BJ (cell line): ENCODE results near the gene SLC13A1. TPM values are rescaled to one million over a fixed set of nuclear protein-coding genes. Genes with fewer than 3 reads are reported as not detected.

Source experiments
- CTCF ChIA-PET: fragments of 350-600 bp; formaldehyde crosslinking; extraction: SDS; loops from one replicate; lab custom pipeline; 2021; ENCODE audit warnings: antibody characterized with exemption, inconsistent platforms; lab: Yijun Ruan, JAX
- POLR2A ChIA-PET: fragments of 300-600 bp; sonication (Branson Sonifier 250); formaldehyde crosslinking; extraction: SDS; loops from one replicate; lab custom pipeline; 2021; ENCODE audit warnings: antibody characterized with exemption; lab: Charles Lee
- DNase-seq: peaks from one replicate; pipeline ENCODE4 v3.0.0-alpha.2; 2011; ENCODE audit warnings: low read depth
- H3K27me3 ChIP-seq: 2 replicates; pipeline ENCODE4 v1.6.0; 2011; ENCODE audit warnings: low read length; ENCODE audit not compliant: control insufficient read depth, insufficient read depth
- H3K36me3 ChIP-seq: 2 replicates; pipeline ENCODE4 v1.5.1; 2011; ENCODE audit warnings: low read length; ENCODE audit not compliant: control insufficient read depth, insufficient read depth
- H3K4me3 ChIP-seq: 2 replicates; pipeline ENCODE4 v1.5.1; 2011; ENCODE audit warnings: low read depth, mild to moderate bottlenecking, control low read depth, low read length
- polyA plus RNA-seq: library from polyadenylated mRNA; depleted of rRNA; stranded (reverse); fragments of >200 nt; gene quantifications from 2 replicates; pipeline ENCODE4 v1.2.3, GENCODE V29; 2011
- TF ChIP-seq, protein P1 (sequence below): IDR thresholded peaks from 2 replicates; pipeline ENCODE4 v1.5.1; 2011; ENCODE audit warnings: low read depth, mild to moderate bottlenecking, control low read depth, inconsistent platforms, low read length, moderate library complexity; ENCODE audit not compliant: insufficient read depth

Gene SLC13A1
- polyA plus RNA-seq, 1 experiment = not detected

- ChIA-PET CTCF (no interaction called here), POLR2A (no interaction called here)
- H3K36me3 ChIP-seq = no peaks in the 10 kb centered on the region
- DNase-seq = no peak
- no peaks in the 10 kb centered on the region for H3K27me3 ChIP-seq
- no peak overlapping the region for H3K4me3 ChIP-seq
- TF ChIP-seq, protein P1, sequence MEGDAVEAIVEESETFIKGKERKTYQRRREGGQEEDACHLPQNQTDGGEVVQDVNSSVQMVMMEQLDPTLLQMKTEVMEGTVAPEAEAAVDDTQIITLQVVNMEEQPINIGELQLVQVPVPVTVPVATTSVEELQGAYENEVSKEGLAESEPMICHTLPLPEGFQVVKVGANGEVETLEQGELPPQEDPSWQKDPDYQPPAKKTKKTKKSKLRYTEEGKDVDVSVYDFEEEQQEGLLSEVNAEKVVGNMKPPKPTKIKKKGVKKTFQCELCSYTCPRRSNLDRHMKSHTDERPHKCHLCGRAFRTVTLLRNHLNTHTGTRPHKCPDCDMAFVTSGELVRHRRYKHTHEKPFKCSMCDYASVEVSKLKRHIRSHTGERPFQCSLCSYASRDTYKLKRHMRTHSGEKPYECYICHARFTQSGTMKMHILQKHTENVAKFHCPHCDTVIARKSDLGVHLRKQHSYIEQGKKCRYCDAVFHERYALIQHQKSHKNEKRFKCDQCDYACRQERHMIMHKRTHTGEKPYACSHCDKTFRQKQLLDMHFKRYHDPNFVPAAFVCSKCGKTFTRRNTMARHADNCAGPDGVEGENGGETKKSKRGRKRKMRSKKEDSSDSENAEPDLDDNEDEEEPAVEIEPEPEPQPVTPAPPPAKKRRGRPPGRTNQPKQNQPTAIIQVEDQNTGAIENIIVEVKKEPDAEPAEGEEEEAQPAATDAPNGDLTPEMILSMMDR = no peak
Measured at GRCh38 chr7:123185756-123186155, 14.0 kb downstream of the SLC13A1 start.

DNA sequence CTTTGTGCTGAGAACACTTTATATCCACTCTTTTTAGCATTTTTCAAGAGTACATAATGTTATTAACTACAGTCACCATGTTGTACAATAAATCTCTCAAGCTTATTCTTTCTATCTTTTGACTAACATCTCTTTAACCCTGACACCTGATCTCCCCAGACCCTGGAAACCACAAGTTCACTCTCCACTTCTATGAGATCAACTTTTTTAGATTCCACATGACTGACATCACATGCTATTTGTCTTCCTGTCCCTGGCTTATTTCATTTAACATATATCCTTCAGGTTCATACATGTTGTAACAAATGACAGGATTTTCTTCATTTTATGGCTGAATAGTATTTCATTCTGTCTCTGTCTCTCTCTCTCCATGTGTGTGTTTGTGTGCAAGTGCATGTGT lies 15.5 kb downstream of the SLC13A1 start:
- TF ChIP-seq, protein P1 = no peak
- ChIA-PET CTCF (no interaction called here), POLR2A (no interaction called here)
- no peaks in the 10 kb centered on the region for H3K36me3 ChIP-seq
- no peak for DNase-seq
- no peak overlapping the region for H3K4me3 ChIP-seq
- H3K27me3 ChIP-seq = no peaks in the 10 kb centered on the region

GRCh38 chr7:123183431-123183830 lies 16.3 kb downstream of the SLC13A1 start:
- Histone ChIP-seq H3K36me3 (no peaks in the 10 kb centered on the region), H3K27me3 (no peaks in the 10 kb centered on the region), H3K4me3 (no peak overlapping the region)
- TF ChIP-seq, protein P1 = no peak
- DNase-seq = no peak
- ChIA-PET CTCF (no interaction called here), POLR2A (no interaction called here)

- no peaks in the 10 kb centered on the region for H3K36me3 ChIP-seq
- TF ChIP-seq, protein P1 = no peak
- DNase-seq = no peak
- no peaks in the 10 kb centered on the region for H3K27me3 ChIP-seq
- no peak overlapping the region for H3K4me3 ChIP-seq
- CTCF ChIA-PET = no interaction called here
- POLR2A ChIA-PET = no interaction called here
Measured at GRCh38 chr7:123177442-123177841, 22.3 kb downstream of the SLC13A1 start.

DNA sequence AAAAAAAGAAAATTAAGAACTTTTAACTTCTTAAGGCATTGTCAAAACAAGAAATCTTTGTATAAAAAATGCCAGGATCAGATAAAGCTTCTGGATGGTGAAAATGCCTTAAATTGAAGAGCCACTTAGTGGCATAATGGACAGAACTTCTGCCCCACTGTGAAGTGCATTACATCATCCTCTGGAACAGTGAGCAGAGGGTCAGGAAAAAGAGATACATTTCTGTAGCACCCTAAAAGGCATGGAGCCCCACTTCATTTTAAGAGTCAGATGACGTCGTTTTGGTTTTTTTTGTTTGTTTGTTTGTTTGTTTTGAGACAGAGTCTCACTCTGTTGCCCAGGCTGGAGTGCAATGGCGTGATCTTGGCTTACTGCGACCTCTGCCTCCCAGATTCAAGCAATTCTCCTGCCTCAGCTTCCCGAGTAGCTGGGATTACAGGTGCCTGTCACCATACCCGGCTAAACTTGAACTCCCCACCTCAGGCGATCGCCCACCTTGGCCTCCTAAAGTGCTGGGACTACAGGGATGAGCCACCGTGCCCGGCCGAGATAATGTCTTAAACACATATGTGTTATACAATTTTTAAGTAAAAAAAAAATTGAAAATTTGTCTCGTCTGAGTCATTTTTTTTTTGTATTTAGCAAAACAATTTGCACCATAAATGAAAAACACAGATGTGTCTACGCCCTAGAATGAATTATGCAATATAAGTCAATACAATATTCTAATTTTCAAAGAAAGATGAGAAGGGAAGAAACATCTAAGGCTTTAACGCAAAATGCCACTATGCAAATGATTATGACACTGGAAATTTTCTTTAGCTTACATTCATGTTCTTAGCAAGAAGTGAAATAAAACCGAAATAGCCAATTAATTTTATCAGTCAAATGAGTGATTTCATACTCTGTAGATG lies 29.2 kb downstream of the SLC13A1 start:
- no peak for DNase-seq
- Histone ChIP-seq H3K4me3 (no peak overlapping the region), H3K36me3 (no peaks in the 10 kb centered on the region), H3K27me3 (no peaks in the 10 kb centered on the region)
- TF ChIP-seq, protein P1 = no peak
- CTCF ChIA-PET = no interaction called here
- POLR2A ChIA-PET = no interaction called here
